Mucosa of stomach (tissue), 1 donor: ENCODE data around the gene ZNF189.

Source experiments
- H3K27me3 ChIP-seq: one replicate; pipeline ENCODE4 v1.7.0; 2013; ENCODE audit warnings: mild to moderate bottlenecking, low read length; ENCODE audit not compliant: control insufficient read depth, insufficient read depth
- H3K36me3 ChIP-seq: one replicate; pipeline ENCODE4 v1.7.0; 2013; ENCODE audit warnings: low read length; ENCODE audit not compliant: control insufficient read depth, insufficient read depth
- H3K4me1 ChIP-seq: one replicate; pipeline ENCODE4 v1.7.0; 2013; ENCODE audit warnings: mild to moderate bottlenecking, low read length; ENCODE audit not compliant: control insufficient read depth, insufficient read depth
- H3K4me3 ChIP-seq: one replicate; pipeline ENCODE4 v1.7.0; 2013; ENCODE audit warnings: low read length
- H3K9ac ChIP-seq: one replicate; pipeline ENCODE4 v1.7.0; 2013; ENCODE audit warnings: mild to moderate bottlenecking, low read length, moderate library complexity
- H3K9me3 ChIP-seq: one replicate; pipeline ENCODE4 v1.7.0; 2013; ENCODE audit warnings: mild to moderate bottlenecking, low read length, moderate library complexity; ENCODE audit not compliant: control insufficient read depth
- donor health status: Pancreatic carcinoma.

ZNF189 gene

DNA sequence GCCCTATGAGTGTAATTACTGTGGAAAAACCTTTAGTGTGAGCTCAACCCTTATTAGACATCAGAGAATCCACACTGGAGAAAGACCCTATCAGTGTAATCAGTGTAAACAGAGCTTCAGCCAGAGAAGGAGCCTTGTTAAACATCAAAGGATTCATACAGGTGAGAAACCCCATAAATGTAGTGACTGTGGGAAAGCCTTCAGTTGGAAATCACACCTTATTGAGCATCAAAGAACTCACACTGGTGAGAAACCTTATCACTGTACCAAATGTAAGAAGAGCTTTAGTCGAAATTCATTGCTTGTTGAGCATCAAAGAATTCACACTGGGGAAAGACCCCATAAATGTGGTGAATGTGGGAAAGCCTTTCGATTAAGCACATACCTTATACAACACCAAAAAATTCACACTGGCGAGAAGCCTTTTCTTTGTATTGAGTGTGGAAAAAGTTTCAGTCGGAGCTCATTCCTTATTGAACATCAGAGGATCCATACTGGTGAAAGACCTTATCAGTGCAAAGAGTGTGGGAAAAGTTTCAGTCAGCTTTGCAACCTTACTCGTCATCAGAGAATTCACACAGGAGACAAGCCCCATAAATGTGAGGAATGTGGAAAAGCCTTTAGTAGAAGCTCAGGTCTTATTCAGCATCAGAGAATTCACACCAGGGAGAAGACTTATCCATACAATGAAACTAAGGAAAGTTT, 9.9 kb downstream of the ZNF189 start:
- Histone ChIP-seq H3K4me1 (no peaks in the 10 kb centered on the region), H3K36me3 (peaks cover 8% of the 10 kb centered on the region), H3K4me3 (no peak overlapping the region), H3K9ac (no peak overlapping the region), H3K27me3 (no peaks in the 10 kb centered on the region), H3K9me3 (peaks cover 27% of the 10 kb centered on the region)

DNA sequence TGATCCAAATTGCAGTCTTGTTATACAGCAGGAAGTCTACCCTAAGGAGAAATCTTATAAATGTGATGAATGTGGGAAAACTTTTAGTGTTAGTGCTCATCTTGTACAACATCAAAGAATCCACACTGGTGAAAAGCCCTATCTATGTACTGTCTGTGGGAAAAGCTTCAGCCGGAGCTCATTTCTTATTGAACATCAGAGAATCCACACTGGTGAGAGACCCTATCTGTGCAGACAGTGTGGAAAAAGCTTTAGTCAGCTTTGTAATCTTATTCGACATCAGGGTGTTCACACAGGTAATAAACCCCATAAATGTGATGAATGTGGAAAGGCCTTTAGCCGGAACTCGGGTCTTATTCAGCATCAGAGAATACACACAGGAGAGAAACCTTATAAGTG, 10.4 kb downstream of the ZNF189 start:
- H3K27me3 ChIP-seq = no peaks in the 10 kb centered on the region
- no peak overlapping the region for H3K4me3 ChIP-seq
- peaks cover 8% of the 10 kb centered on the region for H3K36me3 ChIP-seq
- H3K9me3 ChIP-seq = peaks cover 27% of the 10 kb centered on the region
- H3K9ac ChIP-seq = no peak overlapping the region
- no peaks in the 10 kb centered on the region for H3K4me1 ChIP-seq

DNA sequence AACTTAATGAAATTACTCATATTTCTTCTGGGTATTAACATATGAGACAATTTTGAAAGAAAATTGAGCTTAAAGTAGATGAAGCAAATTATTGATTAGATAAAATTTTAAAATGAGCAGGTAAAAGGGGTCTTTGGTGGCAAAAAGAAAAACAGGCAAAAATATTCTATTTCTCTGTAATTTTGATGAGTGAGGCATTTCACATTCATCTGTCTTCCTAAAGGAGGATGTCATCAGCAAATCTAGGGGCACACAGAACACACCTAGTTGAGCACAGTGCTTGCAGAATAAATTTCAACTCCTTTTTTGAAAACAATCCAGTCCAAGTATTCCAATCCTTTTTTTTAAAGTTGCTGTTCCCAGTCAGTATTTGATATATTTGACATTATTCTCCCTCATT, 16.2 kb downstream of the ZNF189 start:
- H3K27me3 ChIP-seq = no peaks in the 10 kb centered on the region
- H3K4me3 ChIP-seq = no peak overlapping the region
- H3K9ac ChIP-seq = no peak overlapping the region
- H3K36me3 ChIP-seq = no peaks in the 10 kb centered on the region
- H3K9me3 ChIP-seq = peaks cover 2% of the 10 kb centered on the region
- H3K4me1 ChIP-seq = no peaks in the 10 kb centered on the region

DNA sequence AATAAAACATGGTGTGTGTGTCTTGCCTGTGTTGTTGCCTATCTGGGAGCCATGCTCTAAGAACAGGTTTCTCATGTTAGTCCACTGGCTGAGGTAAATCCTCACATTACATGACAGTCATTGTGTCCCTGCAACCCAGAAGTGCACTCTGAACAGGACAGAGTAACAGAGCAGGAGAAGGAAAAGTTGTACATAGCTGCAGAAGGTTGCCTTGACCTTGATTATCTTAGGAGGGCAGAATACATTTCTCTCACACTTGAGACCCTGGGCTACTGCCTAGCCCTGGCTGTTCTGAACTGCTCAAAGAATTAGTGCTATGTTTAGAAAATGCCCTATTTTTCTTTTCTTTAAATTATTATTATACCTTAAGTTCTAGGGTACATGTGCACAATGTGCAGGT, 16.9 kb downstream of the ZNF189 start:
- Histone ChIP-seq H3K4me1 (no peaks in the 10 kb centered on the region), H3K36me3 (no peaks in the 10 kb centered on the region), H3K4me3 (no peak overlapping the region), H3K9ac (no peak overlapping the region), H3K9me3 (no peaks in the 10 kb centered on the region), H3K27me3 (no peaks in the 10 kb centered on the region)

DNA sequence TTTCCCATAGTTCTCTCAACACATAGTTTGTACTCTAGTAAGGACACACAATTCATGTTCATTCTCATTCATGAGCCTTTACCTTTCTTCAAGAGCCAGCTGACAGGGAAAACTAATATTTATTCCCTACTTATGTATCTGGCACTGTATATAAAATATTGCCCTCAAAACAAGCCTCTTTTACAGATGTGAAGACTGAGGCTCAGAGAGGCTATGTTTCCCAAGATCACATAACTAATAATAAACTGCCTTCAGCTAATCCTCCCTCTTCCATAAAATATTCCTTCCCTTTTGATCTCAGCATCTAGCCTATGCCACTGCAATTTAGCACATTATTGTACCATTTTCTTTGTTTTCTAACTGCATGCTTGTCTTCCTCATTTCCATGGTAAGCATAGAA, 18.7 kb downstream of the ZNF189 start:
- no peak overlapping the region for H3K4me3 ChIP-seq
- peaks cover 10% of the 10 kb centered on the region for H3K4me1 ChIP-seq
- H3K9ac ChIP-seq = no peak overlapping the region
- H3K9me3 ChIP-seq = no peaks in the 10 kb centered on the region
- no peaks in the 10 kb centered on the region for H3K36me3 ChIP-seq
- H3K27me3 ChIP-seq = no peaks in the 10 kb centered on the region

DNA sequence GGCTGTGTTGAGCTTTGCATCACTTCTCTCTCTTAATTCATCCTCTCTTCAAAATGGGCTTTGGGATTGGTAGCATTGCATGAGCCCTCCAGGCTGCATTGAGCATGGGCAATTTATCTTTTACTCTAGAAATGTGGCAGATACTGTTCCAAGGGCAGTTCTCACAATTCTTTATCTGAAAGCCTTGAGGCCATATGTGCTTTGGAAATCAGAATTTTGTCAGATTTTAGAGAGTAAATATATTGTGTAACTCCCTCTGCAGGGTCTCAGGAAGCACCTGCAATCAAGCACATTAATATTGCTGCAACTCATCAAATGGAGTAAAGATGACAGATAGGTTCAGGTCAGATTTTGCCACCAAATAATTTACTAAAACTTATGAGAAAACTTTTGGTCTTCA, 19.3 kb downstream of the ZNF189 start:
- H3K27me3 ChIP-seq = no peaks in the 10 kb centered on the region
- no peak overlapping the region for H3K9ac ChIP-seq
- H3K4me3 ChIP-seq = no peak overlapping the region
- peaks cover 10% of the 10 kb centered on the region for H3K4me1 ChIP-seq
- H3K9me3 ChIP-seq = no peaks in the 10 kb centered on the region
- H3K36me3 ChIP-seq = no peaks in the 10 kb centered on the region

DNA sequence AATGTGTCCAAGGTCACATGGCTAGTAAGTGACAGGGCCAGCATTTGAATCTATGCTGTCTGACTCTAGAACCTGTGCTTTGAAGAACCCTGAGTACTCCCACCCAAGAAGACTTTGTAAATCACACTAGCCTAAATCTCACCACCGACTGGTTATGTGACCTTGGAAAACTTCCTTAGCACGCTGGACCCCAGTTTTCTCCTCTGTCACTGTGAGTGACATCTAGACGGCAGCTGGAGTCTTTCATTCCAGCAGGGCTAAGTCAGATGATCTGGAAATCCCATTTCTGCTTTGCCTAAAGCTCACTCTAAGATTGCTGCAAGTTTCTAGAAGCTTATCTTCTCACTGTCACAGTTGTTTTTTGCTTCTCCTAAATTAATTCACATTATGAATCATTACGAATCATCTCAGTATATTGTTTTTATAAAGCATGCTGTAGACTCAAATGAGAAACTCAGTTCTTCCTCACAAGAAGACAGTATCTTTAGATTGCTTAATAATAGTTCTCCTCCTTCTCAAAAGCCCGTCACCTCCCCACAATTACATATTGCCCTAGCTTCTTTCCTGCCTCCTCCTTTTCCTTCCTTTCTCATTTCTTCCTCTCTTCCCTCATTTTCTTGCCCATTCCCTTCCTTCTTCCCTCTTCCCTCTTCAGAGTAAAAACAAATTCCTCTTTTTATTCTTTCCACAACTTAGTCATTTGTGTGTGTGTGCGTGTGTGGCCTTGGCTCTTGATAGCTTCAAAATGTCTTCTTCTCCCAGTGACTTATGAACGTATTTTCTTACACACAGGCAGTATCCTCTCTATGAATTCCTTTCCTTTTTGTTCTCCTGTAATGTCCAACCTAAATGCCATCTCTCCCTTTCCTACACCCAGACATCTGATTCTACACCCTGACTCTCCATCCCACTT, 20.1 kb downstream of the ZNF189 start:
- H3K27me3 ChIP-seq = no peaks in the 10 kb centered on the region
- H3K9ac ChIP-seq = no peak overlapping the region
- H3K4me3 ChIP-seq = no peak overlapping the region
- no peaks in the 10 kb centered on the region for H3K36me3 ChIP-seq
- H3K9me3 ChIP-seq = no peaks in the 10 kb centered on the region
- H3K4me1 ChIP-seq = peaks cover 10% of the 10 kb centered on the region

DNA sequence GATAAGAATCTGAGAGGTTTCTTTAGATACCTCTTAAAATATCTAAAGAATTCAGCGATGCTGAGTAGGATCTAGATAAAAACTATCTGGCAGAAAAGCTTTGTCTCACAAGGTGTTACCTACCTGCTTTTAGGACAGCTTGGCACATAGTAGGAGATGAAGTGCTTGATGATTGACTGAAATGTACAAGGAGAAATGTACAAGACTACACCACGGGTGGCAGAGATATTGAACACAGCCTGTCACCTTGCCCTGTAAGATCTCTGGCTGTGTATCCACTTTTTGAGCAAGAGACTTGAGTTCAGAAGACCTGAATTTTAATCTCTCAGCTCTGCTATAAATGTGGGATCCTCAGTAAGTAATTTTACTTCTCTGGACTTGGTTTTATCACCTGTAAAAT, 21.2 kb downstream of the ZNF189 start:
- Histone ChIP-seq H3K4me3 (no peak overlapping the region), H3K9me3 (no peaks in the 10 kb centered on the region), H3K27me3 (no peaks in the 10 kb centered on the region), H3K9ac (no peak overlapping the region), H3K36me3 (no peaks in the 10 kb centered on the region), H3K4me1 (peaks cover 10% of the 10 kb centered on the region)

DNA sequence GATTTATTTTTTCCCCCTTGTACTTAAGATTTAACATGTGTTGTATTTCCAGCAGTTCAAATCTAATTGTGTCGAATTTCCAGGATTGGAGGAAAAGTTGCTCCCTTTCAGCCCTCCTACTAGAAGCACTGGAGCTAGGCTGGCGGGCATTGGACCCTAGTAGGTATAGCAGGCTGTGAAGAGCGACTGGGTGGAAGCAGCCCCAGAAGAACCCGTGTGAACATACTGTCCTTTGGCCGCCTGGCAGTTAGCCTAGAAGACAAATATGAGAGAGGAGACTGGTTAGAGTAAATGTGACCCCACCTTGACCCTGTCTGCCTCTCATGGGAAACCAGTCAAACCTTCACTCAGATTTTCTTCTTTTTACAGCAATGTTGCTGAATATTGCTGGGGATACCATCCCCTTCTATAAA, 23.0 kb downstream of the ZNF189 start:
- peaks cover 10% of the 10 kb centered on the region for H3K4me1 ChIP-seq
- no peaks in the 10 kb centered on the region for H3K36me3 ChIP-seq
- H3K27me3 ChIP-seq = no peaks in the 10 kb centered on the region
- no peak overlapping the region for H3K4me3 ChIP-seq
- H3K9me3 ChIP-seq = no peaks in the 10 kb centered on the region
- no peak overlapping the region for H3K9ac ChIP-seq

DNA sequence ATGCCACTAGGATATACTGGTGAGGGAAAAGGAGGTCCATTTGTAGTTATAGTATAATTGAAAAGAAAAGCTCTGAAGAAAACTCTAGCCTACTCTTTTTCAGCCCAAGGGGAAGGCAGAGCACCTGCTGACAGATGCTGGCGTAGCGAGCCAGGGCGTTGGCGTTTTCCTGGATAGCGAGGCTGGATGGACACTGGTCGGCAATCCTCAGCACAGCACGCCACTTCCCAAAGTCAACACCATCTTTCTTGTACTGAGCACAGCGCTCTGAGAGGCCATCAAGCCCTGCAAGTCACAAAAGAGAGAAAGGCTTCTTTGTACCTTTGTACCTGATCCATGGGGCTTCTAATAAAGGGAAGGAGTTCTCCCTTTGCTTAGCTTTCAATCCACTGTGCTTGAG, 28.7 kb downstream of the ZNF189 start:
- Histone ChIP-seq H3K9me3 (no peaks in the 10 kb centered on the region), H3K4me1 (peaks cover 22% of the 10 kb centered on the region), H3K36me3 (no peaks in the 10 kb centered on the region), H3K27me3 (no peaks in the 10 kb centered on the region), H3K4me3 (no peak overlapping the region), H3K9ac (no peak overlapping the region)

DNA sequence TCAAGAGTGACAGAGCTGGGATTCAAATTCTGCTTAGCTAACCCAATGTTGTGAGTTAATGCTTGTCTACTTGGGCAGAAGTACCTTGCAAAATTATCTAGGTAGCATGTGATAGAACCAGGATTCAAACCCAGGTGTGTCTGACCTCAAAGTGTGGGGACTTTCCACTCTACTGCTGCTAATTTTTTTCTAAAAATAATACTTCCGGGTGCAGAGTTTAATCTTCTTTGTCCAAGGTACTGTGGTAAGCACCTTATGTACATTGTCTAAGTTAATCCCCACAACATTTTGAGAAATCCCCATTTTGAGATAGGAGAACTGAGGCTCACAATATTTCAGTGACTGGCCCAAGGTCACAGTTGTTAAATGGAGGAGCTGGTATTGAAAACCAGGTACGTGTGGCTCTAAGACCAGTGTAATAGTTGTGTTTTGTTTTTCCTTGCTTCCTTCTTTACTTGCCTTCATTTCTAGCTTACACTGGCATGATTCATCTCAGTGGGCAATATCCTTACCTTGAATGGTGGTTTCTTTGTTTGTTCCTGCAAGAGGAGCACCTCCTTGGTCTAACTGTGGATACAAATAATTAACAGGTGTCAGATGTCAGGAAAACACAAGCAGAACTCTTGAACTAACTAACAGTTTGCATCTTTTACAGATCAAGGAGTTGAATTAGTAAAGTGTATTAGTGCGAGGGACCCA, 29.5 kb downstream of the ZNF189 start:
- H3K36me3 ChIP-seq = no peaks in the 10 kb centered on the region
- peaks cover 27% of the 10 kb centered on the region for H3K4me1 ChIP-seq

DNA sequence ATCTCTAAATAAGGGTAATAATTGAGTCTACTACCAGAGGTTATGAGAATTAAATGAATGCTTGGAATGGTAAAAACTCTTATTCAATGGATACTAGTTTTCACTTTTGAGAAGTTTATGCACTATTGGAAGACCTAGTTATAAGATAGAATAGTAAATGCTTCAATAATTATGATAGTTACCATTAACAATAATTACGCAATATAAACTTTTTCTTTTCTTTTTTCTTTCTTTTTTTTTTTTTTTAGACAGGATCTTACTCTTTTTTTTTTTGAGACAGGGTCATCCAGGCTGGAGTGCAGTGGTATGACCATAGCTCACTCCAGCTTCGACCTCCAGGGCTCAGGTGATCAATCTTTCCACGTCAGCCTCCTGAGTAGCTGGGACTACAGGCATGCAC, 30.3 kb downstream of the ZNF189 start:
- Histone ChIP-seq H3K9me3 (no peaks in the 10 kb centered on the region), H3K4me3 (no peak overlapping the region), H3K4me1 (peaks cover 27% of the 10 kb centered on the region), H3K36me3 (no peaks in the 10 kb centered on the region), H3K9ac (no peak overlapping the region), H3K27me3 (no peaks in the 10 kb centered on the region)

More for the DNA sequence above, 29.5 kb downstream of the ZNF189 start:
- Histone ChIP-seq H3K9ac (no peak overlapping the region), H3K9me3 (no peaks in the 10 kb centered on the region), H3K27me3 (no peaks in the 10 kb centered on the region), H3K4me3 (no peak overlapping the region)
